Smooth muscle cell (in vitro differentiated cells): ENCODE results near the gene AMN1. TPM values are rescaled to one million over a fixed set of nuclear protein-coding genes. Genes with fewer than 3 reads are reported as not detected.
"Not testable (repeated sequence)": the region's sequence is repeated elsewhere in the genome, so short reads cannot be mapped to it uniquely, and the experiment has no call there.

Source experiments
- DNase-seq: peaks from one replicate; lab custom pipeline; 2025; ENCODE audit not compliant: unreplicated experiment; lab: John Stamatoyannopoulos, UW
- H2AFZ ChIP-seq: fragments of 200-600 bp; sonication (generic); 2 replicates; pipeline ENCODE4 v1.6.0; 2016; ENCODE audit warnings: antibody characterized with exemption, low read depth, mild to moderate bottlenecking
- H3F3A ChIP-seq: fragments of 200-600 bp; sonication (generic); 2 replicates; pipeline ENCODE4 v1.6.0; 2017; ENCODE audit warnings: antibody characterized with exemption, low read depth
- H3K27ac ChIP-seq: fragments of 200-600 bp; sonication (generic); 2 replicates; pipeline ENCODE4 v1.5.1; 2016; ENCODE audit warnings: low read depth, mild to moderate bottlenecking
- H3K27me3 ChIP-seq: fragments of 200-600 bp; sonication (generic); 2 replicates; pipeline ENCODE4 v1.6.1; 2016; ENCODE audit warnings: low read depth, mild to moderate bottlenecking
- H3K36me3 ChIP-seq: fragments of 200-600 bp; sonication (generic); 2 replicates; pipeline ENCODE4 v1.5.1; 2016; ENCODE audit warnings: low read depth
- H3K4me1 ChIP-seq: fragments of 200-600 bp; sonication (generic); 2 replicates; pipeline ENCODE4 v1.5.1; 2016; ENCODE audit warnings: low read depth
- H3K4me2 ChIP-seq: fragments of 200-600 bp; sonication (generic); 2 replicates; pipeline ENCODE4 v1.6.0; 2016; ENCODE audit warnings: mild to moderate bottlenecking
- H3K4me3 ChIP-seq: fragments of 200-600 bp; sonication (generic); 2 replicates; pipeline ENCODE4 v1.5.1; 2016; ENCODE audit warnings: mild to moderate bottlenecking
- H3K79me2 ChIP-seq: fragments of 200-600 bp; sonication (generic); 2 replicates; pipeline ENCODE4 v1.6.0; 2016; ENCODE audit warnings: low read depth, mild to moderate bottlenecking
- H3K9ac ChIP-seq: fragments of 200-600 bp; sonication (generic); 2 replicates; pipeline ENCODE4 v1.6.0; 2016; ENCODE audit warnings: low read depth
- H3K9me3 ChIP-seq: fragments of 200-600 bp; sonication (generic); replicated peaks from 2 replicates; pipeline ENCODE4 v1.5.1; 2016; ENCODE audit warnings: low read depth
- H4K20me1 ChIP-seq: fragments of 200-600 bp; sonication (generic); 2 replicates; pipeline ENCODE4 v1.6.0; 2016; ENCODE audit warnings: low read depth
- CTCF ChIP-seq: fragments of 200-600 bp; sonication (generic); IDR thresholded peaks from 2 replicates; pipeline ENCODE4 v1.5.1; 2017; ENCODE audit warnings: borderline replicate concordance, mild to moderate bottlenecking, antibody characterized with exemption; ENCODE audit not compliant: insufficient read depth, poor library complexity, severe bottlenecking
- WGBS: methylation state at CpG from one replicate; pipeline ENCODE4 v1.1.7; 2016; ENCODE audit warnings: low lambda C conversion rate; 5-methylcytosine and 5-hydroxymethylcytosine counted together
- polyA plus RNA-seq: library from polyadenylated mRNA; unstranded; fragments of >200 nt; fragmentation: Nextera tagmentation; extraction: Ambion mirVana; gene quantifications from 2 replicates; pipeline ENCODE4 v1.2.1, GENCODE V29; 2016
- total RNA-seq: library from RNA; depleted of rRNA; stranded (reverse); fragments of >200 nt; gene quantifications from 2 replicates; pipeline ENCODE4 v1.2.3, GENCODE V29; 2014

The AMN1 gene
- total and polyA plus RNA-seq, 2 experiments from 2014 or later: 7.3 to 12.0 TPM

DNA sequence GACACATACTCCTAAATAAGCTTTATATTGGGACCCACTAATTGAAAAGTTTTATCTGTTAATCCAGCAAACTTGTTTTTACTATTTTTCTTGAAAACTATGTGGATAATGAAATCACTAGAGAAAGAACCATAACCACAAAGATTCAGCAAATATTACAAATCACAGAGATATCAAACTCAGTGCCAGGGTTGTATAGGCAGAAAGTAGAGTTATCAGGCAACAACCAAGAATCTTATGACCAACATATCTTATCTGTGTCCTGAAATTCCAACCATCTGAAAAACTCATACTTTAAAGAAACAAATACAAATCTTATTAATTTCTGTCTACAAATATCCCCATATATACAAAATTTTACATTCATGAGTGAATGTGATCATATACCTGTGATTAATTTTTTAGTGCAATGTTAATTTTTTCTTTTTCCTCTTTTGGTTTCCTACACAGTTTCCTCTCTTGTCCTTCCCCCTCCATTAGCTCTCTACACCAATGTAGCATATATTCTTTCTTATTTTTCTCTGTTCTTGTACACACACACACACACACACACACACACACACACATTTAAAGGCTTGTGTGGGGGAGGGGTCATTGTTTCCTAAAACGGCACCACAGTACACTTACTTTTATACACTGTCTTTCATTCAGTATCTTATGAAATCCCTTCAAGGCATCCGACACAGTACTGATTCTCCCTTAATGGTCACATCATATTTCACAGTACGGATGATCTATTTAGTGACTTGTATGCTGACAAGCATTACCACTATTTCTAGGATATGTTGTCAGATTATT, 18.6 kb downstream of the AMN1 start:
- peaks cover 2% of the 10 kb centered on the region for H3F3A ChIP-seq
- WGBS: 95% methylated on average over 3 of the region's 3 CpGs
- H4K20me1 ChIP-seq: no peaks in the 10 kb centered on the region
- no peak for TF ChIP-seq CTCF
- no peak overlapping the region for H3K27ac ChIP-seq
- no peaks in the 10 kb centered on the region for H3K27me3 ChIP-seq
- H3K9me3 ChIP-seq: no peaks in the 10 kb centered on the region
- H3K4me2 ChIP-seq: no peak overlapping the region
- no peak overlapping the region for H3K4me3 ChIP-seq
- H3K36me3 ChIP-seq: no peaks in the 10 kb centered on the region
- no peak overlapping the region for H2AFZ ChIP-seq
- no peaks in the 10 kb centered on the region for H3K79me2 ChIP-seq
- peaks cover 3% of the 10 kb centered on the region for H3K4me1 ChIP-seq
- no peak overlapping the region for H3K9ac ChIP-seq
- DNase-seq: no peak

DNA sequence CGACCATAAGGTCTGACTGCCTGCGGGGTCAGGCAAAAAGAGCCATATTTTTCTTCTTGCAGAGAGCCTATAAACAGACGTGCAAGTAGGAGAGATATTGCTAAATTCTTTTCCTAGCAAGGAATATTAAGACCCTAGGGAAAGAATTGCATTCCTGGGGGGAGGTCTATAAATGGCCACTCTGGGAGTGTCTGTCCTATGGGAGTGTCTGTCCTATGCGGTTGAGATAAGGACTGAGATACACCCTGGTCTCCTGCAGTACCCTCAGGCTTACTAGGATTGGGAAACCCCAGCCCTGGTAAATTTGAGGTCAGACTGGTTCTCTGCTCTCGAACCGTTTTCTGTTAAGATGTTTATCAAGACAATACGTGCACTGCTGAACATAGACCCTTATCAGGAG, 20.7 kb downstream of the AMN1 start:
- DNase-seq, H3K9me3 ChIP-seq, H3K4me1 ChIP-seq, H3K79me2 ChIP-seq, H3F3A ChIP-seq, H4K20me1 ChIP-seq, H3K4me2 ChIP-seq, H3K27me3 ChIP-seq, H3K9ac ChIP-seq, H3K4me3 ChIP-seq, H3K27ac ChIP-seq, H2AFZ ChIP-seq, H3K36me3 ChIP-seq: not testable (repeated sequence)
- 95% methylated on average over 7 of the region's 7 CpGs for WGBS

DNA sequence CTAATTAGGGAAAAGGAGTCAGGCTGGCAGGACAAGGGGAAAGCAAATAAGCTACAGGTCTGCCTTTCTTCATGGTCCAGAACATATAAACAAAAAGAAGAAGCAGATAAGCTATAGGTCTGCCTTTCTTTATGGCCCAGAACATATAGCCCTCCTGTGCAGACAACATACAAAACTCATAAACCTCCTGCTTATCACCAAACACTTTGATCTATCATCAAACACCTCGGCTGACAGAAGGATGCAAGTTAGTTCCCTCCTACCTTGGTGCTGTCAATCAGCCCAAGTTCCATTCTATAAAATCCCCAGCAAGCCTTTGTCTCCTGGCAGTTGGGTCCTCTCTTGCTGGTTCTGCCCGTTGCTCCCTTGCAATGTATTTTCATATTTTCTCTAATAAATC, 23.2 kb downstream of the AMN1 start:
- peaks cover 3% of the 10 kb centered on the region for H3K4me1 ChIP-seq
- H2AFZ ChIP-seq: no peak overlapping the region
- no peak overlapping the region for H3K9ac ChIP-seq
- H3K36me3 ChIP-seq: no peaks in the 10 kb centered on the region
- no peak overlapping the region for H3K4me2 ChIP-seq
- H3K27me3 ChIP-seq: no peaks in the 10 kb centered on the region
- H3K4me3 ChIP-seq: no peak overlapping the region
- no peaks in the 10 kb centered on the region for H3K9me3 ChIP-seq
- no peak for DNase-seq
- H3F3A ChIP-seq: no peaks in the 10 kb centered on the region
- 68% methylated on average over 2 of the region's 2 CpGs for WGBS
- H4K20me1 ChIP-seq: no peaks in the 10 kb centered on the region
- no peak overlapping the region for H3K27ac ChIP-seq
- no peak for TF ChIP-seq CTCF
- H3K79me2 ChIP-seq: no peaks in the 10 kb centered on the region

DNA sequence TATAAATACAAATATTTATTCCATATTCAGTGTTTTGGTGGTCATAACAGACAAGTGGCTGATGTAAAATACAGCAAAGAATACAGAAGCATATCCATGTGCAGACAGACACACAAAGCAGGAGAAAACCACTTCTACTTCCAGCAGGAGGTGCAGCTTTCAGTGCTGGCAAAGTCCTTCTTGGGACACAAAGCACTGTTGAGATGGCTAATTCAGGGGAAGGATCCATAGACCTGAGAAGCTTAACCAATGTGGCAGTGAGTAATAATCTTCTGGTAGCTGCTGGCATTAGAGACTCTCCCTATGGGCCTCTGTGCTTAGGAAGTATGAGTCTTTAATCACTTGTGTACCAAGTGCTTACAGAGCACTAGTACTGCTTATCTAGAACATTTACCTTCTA, 26.8 kb downstream of the AMN1 start:
- Histone ChIP-seq H3K79me2 (no peaks in the 10 kb centered on the region), H2AFZ (no peak overlapping the region), H4K20me1 (no peaks in the 10 kb centered on the region), H3K36me3 (peaks cover 8% of the 10 kb centered on the region), H3K4me1 (peaks cover 3% of the 10 kb centered on the region), H3K4me2 (no peak overlapping the region), H3K27ac (no peak overlapping the region), H3K27me3 (no peaks in the 10 kb centered on the region), H3K4me3 (no peak overlapping the region), H3K9me3 (no peaks in the 10 kb centered on the region), H3K9ac (no peak overlapping the region), H3F3A (no peaks in the 10 kb centered on the region)
- no peak for TF ChIP-seq CTCF
- no peak for DNase-seq

GRCh38 chr12:31689921-31690320, 38.9 kb downstream of the AMN1 start:
- WGBS: 98% methylated on average over 3 of the region's 3 CpGs

More at GRCh38 chr12:31689921-31690320, 38.9 kb downstream of the AMN1 start:
- not testable (repeated sequence) for H3K4me1 ChIP-seq, H3F3A ChIP-seq, H3K4me3 ChIP-seq, H3K4me2 ChIP-seq, H3K27ac ChIP-seq, H3K9ac ChIP-seq, H3K36me3 ChIP-seq, DNase-seq, H3K79me2 ChIP-seq, H4K20me1 ChIP-seq, H3K9me3 ChIP-seq, H3K27me3 ChIP-seq, H2AFZ ChIP-seq
